ENCODE measurements around the gene PPP1R15B. TPM values are rescaled to one million over a fixed set of nuclear protein-coding genes. Genes with fewer than 3 reads are reported as not detected.

PPP1R15B gene
- total RNA-seq, 1 experiment from 2014 or later = 27.4 TPM

DNA sequence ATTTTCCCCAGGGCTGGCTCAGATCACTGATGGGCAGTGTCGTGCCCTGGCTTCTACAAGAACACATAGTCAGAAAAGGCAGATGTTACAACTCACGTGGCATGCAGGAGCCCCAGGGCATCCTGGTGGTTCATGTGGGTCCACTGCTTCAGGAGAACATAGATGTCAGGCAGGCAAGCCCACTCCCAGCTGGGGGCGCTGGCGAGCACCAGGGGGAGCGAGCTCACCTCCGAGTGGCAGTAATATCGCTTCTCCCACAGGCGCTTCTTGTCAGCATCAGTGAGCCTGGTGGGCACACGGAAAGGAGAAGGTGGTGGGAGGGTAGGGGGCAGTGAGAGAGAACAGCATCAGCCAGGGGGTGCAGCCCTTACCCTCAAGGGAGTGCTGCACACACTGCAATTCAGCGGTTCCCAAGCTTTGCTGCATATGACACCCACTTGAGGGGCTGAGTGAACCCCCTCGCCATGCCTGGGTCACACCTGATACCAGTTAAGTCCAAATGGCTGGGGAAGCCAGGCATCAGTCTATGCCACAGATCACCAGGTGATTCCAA lies 34.3 kb upstream of the PPP1R15B start:
- DNase-seq (ENCODE audit: low read depth) = peak; percentile 36

DNA sequence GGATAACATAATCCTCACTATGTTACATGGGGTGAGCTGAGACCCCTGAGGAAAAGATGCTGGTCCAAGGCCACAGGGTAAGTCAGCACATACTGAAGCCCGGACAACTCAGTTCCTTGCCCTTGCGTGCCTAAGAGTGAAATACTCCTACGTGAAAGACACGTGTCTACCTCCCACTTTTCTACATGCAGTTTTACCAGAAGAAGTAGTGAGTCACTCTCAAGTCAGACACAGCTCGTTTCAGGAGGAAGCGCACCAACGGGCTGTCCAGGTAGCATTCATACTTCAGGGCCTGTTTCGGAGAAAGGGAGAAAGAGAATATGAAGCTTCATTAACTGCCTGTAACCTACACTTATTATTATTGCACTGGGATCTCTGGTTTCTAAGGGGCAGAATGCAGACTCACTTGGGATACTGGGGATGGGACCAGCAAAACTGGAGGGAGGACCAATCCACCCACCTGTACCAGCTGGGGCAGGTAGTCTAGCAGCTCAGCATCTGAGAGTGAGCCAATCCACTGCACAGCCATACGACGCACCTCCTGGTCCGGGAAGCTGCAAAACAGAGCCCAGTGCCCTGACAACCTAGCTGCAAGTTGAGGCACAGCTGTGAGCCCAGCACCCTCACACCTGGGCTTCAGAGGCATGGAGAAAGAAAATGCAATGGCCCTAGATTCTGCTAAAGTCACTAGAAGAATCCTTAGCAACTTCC lies 32.4 kb upstream of the PPP1R15B start:
- DNase-seq (ENCODE audit: low read depth) = peak; percentile 56

DNA sequence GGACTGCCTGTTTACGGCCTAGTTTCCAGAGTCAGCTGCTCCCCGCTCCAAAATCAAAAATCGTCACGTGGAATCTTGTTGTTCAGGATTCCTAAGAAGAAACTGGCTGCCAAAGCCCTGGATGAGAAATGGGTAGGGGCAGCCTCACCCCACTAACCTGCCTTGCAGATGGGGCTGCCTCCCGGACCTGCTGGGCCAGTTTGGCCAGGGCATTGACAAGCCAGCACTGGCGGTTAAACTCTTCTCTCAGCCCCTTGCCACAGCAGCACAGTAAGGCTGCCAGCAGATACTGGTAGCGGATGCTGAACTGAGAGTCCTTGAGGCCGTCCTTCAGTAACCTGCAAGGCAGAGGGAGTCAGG lies 31.6 kb upstream of the PPP1R15B start:
- no peak for DNase-seq (ENCODE audit: low read depth)

DNA sequence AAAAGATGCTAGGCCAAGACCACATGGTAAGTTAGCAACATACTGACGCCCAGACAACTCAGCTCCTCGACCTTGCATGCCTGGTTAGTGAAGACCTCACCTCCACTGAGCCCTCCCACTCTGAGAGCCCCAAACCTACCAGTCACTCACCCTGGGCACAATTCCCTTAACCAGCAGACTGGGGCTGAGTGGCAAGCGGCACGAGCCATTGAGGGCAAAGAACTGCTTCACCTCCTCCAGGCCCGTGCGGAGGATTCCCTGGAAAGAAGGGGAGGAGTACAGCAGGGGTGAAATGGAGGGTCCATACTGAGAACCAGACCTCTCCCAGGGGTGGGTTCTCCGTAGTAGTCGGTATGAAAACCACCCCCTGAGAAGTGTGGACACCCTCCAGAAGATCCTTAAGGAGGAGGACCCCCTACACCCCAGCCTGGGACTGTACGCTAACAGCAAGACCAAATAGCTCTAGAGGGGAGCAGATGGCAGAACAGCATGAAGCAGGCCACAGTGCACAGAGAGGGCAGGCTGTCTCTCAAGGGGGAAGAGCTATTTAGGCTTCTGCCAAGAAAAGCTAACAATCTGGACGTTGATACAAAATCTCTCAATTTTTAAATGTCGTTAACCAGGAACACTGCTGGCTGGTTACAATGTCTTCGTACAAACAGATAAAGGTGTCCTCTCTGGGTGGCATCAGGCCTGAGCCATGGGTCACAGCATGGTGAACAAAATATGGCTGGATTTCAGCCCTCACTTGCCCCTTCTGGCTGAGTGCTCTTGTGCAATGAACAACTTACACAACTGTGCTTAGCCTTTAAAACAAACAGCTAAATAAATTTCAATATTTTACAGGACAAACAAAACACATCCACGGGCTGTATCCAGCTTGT lies 31.0 kb upstream of the PPP1R15B start:
- DNase-seq (ENCODE audit: low read depth) = no peak

DNA sequence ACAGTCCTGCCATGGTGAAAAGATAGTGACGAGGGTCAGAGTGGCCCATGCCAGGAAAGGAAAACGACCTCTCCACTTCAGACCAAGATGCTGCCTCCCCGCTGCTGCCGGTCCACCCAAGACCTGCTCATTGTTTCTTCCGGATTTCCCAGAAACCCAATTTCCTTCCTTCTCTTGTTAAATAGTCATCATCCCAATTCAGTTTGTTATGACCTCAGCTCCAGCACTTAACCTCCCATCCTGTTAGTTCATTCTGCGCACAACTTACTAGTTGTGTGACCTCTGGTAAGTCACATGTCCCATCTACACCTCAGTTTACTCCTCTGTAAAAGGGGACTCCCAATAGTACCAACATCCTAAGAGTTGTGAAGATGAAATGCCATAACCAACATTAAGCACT lies 29.9 kb upstream of the PPP1R15B start:
- no peak for DNase-seq (ENCODE audit: low read depth)

DNA sequence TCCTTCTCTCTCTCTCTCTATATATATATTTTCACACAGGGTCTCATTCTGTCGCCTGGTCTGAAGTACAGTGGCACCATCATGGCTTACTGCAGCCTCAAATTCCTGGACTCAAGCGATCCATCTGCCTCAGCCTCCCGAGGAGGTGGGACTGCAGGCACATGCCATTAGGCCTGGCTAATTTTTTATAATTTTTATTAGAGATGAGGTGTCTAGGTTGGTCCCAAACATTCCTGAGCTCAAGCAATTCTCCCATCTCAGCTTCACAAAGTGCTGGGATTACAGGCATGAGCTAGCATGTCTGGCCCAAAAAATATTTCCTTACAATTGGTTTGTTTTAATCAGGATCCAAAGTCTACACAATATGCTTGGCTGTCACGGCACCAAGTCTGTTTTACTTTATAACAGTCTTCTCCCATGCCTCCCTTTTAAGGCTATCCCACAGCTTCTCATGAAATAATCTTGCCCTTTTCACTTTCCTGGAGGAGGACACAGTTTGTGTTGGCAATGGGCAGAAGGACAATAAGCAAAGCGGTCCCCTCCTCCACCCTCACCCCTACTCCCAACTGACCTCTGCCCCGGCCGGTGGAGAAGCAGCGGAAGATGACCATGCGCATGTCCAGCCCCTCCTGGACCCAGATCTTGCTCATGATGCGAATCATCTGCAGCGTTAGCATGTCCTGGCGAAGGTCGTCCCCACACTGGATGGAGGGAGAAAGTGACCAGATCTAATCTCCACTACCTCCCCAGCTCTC lies 28.2 kb upstream of the PPP1R15B start:
- no peak for DNase-seq (ENCODE audit: low read depth)

DNA sequence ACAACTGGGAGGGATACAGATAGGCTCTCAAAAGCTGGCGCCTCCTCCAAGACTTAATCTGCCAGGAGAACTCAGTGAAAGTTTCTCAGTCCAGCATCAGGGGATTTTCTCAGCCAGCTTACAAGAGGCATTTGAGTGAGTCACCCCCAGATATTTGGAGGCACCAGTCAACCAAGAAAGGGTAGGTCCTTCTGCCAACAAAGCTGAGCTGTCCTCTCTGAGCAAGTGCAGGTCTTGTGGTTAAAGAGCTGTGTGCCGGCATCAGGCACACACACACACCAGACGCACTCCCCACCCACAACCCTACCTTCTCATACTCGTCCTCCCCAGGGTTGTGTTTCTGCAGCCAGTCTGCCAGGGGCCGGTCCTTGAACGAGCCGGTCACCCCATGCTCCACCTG lies 27.0 kb upstream of the PPP1R15B start:
- peak; percentile 98 for DNase-seq (ENCODE audit: low read depth)

DNA sequence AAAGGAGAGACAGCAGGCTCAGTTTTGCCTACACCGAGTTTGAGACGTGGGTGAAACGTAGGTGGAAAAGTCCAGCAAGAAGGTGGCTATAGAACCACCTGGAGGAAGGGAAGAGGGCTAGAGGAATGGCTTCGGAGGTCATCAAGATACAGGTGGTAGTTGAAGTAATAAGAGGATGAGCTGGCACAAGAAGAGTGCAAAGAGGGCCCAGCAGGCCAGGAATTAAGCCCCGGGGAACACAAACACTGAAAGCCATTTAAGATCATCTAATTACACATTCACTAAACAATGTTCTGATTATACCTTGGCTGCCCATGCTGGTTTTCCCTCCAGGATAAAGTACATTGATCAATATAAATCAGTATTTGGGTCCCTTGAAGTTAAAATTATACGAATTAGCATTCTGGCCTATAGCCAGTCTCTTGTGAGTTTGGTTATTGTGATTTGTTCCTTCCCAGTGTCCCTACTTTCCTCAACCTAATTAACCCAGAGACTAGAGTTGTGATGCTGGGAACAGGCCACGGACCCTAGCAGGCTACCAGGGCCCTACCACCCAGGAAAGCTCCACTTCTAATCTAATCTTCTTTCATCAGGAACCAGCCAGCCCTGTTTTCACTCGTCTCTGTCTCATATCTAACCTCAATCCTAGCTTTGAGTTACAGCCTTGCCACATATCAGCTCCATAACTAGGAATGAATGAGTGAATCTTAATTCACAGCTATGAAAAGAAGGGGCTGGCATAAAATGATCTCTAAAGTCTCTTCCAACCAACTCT lies 26.4 kb upstream of the PPP1R15B start:
- no peak for DNase-seq (ENCODE audit: low read depth)

DNA sequence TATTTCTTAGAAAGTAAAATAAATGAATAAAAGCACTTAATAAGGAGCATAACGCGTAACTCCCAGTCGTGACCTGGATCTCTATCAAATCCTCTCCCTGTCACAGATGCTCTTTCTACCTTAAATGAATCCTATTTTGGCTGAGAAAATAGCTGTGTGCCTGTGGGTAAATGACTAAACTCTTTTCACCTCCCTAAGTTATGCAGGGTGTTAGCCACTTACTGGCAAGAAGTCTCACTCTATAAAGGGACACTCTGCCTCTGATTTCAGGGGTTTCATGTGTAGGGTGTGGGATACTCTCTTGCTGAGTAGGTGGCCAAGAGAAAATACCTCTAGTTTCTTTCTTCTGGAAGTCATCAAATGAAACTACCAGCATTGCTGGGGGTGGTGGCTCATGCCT lies 24.3 kb upstream of the PPP1R15B start:
- DNase-seq (ENCODE audit: low read depth) = no peak

DNA sequence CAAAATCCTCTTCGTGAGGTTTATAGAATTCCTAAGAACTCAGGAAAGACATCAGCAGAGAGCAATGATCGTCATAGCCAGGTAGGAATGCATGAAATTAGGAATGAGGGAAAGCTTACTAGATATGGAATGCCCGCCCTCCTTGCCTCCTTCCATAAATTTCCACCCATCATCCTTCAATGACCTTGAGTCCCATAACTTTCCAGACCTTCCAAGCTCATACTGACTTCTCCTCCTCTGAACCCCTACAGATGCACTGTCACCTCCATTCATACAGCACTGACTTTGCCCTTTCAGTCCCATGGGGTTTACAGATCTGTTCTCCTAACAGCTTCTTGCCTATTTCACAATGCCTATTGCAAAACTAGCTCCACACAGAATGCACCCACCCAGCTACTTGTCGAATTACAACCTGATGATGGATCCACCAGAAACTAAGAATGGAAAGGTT lies 23.8 kb upstream of the PPP1R15B start:
- no peak for DNase-seq (ENCODE audit: low read depth)

DNA sequence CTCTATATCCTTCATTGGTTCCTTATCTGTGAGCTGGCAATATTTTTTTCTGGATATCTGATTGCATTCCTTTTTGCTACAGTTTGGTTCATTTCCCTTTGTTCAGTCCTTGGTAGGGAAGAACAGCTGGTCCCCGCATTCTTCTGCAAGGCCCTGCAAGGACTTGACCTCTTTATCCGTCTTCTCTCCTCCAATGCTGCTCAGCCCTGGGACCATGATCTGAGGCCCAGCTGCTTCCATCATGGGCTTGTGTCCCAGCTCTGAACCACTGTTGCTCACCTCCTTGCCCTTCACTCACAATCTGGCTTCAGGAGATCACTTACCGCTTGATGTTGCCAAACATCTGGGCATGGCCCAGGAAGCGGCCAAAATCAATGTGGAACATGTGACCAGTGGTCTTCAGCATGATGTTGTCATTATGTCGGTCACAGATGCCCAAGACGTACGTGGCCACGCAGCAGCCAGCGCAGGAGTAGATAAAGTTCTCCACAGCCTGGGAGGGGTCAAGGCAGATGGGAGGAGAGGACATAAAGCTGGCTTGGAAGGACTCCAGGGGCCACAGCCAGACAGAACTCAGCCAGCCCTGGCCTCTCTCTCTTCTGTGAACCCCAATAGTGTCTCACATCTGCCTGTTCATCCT lies 22.6 kb upstream of the PPP1R15B start:
- no peak for DNase-seq (ENCODE audit: low read depth)

DNA sequence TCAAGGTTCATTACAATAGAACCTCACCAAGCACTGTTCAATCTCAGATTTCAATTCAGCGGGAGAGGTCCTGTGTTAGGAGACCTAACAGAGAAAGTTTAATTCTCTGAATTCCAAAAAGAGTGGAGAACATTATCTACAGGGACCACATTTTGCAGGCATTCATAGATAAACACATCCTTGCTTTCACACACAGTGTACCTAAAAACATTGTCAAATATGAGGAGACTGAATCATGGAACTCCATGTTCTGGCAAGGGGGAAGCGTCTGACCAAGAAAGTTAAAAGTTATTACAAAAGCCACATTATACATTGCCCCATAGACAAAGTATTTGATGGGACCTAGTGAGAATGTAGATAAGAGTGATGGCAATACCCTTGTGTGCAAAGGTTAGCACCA lies 21.1 kb upstream of the PPP1R15B start:
- DNase-seq (ENCODE audit: low read depth) = no peak

DNA sequence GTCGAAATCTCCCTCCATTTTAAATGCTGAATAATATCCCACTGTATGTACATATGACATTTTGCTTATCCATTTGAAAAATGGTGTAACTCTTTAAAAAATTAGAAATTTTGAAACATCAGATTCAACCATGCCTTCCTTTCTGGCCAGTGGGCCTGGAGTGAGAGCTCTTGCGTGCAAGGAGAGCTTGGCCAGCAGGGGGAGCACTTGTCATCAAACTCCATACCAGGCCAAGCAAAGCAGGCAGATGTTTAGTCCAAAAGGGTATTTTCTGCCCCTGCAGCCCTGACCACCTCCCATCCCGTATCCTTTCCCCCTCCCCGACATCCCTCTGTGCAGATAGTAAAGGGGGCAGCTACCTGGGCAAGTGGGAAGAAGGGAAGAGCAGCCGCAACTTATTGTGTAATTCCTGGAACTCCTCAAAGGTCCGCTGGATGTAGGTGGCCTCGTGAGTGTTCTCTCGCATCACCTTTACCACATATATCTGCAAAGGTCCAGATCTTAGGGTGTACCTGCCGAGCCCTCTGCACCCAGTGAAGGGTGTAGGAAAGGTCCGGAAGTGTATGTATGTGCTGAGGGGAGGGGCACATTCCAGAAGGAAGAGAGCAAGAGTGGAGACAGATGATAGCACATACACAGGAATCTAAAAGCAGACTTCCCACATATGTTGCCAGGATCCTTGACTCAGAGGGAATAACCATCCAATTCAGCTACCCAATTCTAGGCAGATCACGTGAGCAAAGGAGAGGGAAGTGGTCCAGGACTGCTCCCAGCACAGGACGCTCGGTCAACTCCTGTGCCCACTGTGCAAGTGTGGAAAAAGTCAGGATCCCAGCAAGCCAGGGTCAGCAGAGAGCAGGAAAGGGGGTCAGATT lies 19.9 kb upstream of the PPP1R15B start:
- DNase-seq (ENCODE audit: low read depth) = peak; percentile 60

DNA sequence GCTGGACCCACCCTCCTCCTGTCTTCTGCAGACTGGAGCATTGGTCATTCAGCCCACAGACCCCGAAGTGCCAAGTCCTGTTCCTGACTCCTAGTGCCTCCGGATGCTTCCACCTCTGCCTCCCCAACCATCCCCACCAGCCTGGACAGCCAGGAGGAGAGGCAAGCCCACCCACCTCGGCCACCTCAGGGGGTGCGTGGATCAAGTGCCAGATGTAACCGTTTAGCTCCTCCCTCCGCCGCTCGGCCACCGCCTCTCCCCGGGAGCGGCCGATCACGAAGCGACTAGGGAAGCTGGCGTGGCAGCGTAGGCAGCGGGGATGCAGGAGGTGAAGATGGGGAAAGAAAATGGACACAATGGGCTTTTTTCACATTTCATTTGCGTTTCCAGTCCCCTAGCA lies 18.1 kb upstream of the PPP1R15B start:
- DNase-seq (ENCODE audit: low read depth) = no peak

DNA sequence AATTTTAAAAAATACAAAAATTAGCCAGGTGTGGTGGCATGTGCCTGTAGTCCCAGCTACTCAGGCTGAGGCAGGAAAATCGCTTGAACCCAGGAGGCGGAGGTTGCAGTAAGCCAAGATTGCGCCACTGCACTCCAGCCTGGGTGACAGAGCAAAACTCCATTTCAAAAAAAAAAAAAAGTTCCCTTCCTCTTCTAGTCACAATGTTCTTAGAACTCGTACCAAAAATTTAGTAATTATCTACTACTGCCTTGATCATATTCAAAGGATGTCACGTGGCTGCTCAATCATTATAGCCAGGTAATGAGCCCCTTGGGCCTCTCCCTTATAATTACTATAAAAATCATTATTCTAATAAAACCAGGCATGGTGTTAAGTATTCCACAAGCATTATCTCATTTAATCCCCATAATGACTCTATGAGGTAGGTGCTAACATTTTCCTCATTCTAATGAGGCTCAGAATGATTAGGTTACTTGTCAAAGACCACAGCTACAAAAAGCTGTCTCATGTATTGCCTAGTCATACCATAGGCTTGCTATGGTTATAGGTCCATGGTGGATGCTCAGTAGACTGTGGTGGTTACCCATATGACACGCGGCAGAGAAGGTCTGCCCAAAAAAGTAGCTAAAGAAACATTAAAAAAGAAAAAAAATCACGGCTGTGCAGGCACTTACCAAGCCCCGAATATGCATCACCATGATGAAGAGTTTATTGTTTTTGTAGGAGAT lies 15.5 kb upstream of the PPP1R15B start:
- no peak for DNase-seq (ENCODE audit: low read depth)

DNA sequence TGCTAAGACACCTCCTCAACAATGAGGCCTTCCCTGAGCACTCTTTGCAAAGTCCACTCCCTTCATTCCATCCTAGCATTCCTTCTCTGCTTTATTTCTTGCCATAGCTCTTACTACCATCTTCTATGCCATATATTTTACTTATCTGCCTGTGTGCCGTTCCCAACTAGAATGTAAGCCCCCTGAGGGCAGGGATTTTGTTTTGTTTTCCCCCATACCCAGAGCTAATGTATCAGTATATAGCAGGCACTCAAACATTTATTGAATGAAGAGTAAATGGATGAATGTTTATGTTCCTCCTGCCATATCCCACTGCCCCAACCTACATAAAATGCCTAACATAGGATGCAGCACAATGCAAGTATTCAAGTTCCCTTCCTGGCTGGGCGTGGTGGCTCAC lies 14.9 kb upstream of the PPP1R15B start:
- DNase-seq (ENCODE audit: low read depth) = no peak

DNA sequence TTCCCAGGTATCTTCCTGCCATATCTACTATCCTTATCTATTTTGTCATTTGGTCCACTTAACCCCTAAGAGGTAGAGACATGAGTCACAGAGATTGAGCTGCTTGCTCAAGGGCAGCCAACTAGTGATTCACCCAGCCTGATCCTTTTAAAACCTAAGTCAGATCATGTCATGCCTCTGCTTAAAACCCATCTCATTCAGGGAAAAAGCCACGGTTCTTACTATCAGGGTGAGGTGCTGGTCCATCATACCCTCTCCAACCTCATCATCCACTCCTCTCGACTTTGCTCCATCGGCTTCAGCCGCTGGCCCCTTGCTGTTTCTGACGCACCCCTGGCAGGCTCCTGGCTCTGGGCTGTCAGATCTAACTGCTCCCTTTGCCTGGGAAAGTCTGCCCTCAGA lies 14.4 kb upstream of the PPP1R15B start:
- DNase-seq (ENCODE audit: low read depth) = peak; percentile 73

DNA sequence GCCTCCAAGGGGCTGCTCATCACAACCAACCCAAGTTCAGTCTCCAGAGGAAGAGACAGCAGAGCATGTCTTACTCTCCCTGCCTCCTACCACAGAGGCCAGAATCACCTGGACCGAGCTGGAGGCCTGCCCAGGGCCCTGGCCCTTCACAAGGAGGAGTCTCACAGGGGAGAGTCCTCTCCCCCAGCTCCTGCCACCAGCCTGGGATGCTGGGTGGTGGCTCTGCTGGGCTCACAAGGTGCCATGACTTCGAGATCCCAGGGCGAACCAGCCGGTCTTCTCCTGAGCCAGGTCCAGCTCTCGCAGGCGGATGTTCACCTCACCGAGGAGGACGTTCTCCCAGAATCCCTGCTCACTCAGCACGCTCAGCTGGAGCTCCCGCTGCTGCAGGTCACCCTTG lies 13.0 kb upstream of the PPP1R15B start:
- DNase-seq (ENCODE audit: low read depth) = no peak

All from HT1080 (cell line).